Activated gamma-delta T cell treated with Interleukin-2 at 50 U/mL for 16 hours (primary cell): Measurements from ENCODE around the gene DPYD.

Experiments used
- DNase-seq: peaks from one replicate; pipeline ENCODE4 v3.0.0-alpha.2; 2020

The DPYD gene

GRCh38 chr1:97073936-97074335, 846.9 kb downstream of the DPYD start:
- DNase-seq = no peak

- DNase-seq = no peak
Observed at GRCh38 chr1:97073169-97073568, 847.7 kb downstream of the DPYD start.

DNA sequence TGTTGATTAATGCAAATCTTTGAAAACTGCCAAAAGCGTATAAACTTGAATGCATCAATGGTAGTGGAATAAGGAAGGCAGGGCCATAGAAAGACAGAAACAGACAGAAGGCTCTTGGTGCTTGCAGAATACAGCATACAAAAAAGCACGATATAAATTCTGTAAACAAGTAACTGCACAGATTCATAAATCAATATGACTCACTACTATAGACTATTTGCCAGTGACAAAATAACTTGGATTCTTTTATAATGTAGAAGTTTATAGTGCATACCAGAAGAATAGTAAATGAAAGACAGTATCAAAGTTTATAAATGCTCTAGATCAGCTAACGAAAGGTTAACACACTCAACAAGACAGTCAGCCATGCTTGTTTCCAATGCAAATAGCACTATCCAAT, 849.7 kb downstream of the DPYD start:
- DNase-seq = no peak

DNA sequence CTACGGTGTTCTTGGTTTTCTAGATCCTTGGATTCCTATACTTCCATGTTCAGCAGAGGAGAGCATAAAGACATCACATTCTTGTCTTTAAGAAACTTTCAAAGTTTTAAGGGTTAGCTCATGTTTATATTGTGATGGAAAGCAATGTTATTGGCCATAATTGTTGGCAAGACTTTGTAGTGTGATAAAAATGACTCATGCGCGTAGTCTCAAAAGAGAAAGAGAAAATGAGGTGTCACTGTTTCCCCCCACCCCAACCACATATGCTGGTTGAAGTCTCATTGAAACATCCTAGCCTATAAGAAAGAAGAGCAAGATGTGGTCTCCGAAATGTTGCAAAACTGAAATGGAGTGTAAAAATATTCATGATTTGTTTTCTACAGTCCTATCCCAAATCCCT, 850.5 kb downstream of the DPYD start:
- DNase-seq = no peak

- no peak for DNase-seq
Observed at GRCh38 chr1:97069312-97069711, 851.5 kb downstream of the DPYD start.

DNA sequence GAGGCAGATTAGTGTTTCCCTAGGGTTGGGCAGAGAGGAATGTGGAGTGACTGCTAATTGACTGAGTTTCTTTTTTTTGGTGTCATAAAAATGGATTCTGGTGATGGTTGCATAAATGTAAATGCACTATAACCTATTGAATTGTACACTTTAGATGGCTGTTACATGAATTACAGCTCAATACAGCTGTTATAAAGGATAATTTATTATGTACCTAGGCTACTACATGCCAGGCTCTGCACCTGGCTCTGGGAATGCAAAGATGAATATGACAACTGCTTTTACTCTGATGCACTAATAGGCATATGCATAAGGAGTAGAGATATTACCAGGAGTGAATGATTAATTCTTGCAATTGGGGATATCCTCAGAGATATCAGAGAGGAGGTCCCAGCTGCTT, 854.0 kb downstream of the DPYD start:
- DNase-seq = no peak

DNA sequence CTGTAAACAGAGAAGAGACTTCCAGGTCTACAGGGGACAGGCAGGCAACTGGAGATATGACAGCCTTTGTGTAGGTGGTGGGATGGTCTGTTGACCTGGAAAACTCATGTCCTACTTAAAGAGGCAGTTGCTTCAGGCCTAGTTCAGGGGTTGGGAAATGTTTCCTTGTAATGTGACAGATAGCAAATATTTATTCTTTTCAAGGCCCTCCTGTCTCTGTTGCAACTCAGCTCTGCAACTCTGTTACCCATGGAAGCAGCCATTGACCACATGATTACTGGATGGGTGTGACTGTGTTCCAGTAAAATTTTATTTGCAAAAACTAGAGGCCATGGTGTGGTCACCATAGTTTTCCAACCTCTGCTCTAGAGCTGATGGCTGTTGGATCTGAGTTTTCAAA, 857.3 kb downstream of the DPYD start:
- DNase-seq = no peak

- no peak for DNase-seq
Observed at GRCh38 chr1:97061604-97062003, 859.2 kb downstream of the DPYD start.

- DNase-seq = no peak
Observed at GRCh38 chr1:97056386-97056785, 864.4 kb downstream of the DPYD start.

DNA sequence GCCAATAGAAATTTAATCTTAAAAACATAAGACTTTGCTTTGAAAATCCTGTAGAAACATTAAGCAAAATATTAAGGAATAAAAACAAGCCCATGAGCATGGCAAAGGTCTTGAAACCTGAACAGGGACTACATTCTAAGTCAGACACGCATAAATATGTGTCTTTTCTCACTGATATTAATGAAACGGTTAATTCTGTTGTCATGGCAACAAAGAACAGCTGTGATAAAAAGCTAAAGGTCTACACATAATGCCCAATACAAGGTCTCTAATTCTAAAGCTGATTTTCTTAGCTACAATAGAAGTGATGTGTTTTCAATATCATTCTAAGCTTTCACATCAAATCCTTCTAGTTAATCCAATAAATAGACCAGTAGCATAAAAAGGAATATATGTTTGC, 867.6 kb downstream of the DPYD start:
- DNase-seq = no peak

- DNase-seq = no peak
Observed at GRCh38 chr1:97051823-97052222, 869.0 kb downstream of the DPYD start.

DNA sequence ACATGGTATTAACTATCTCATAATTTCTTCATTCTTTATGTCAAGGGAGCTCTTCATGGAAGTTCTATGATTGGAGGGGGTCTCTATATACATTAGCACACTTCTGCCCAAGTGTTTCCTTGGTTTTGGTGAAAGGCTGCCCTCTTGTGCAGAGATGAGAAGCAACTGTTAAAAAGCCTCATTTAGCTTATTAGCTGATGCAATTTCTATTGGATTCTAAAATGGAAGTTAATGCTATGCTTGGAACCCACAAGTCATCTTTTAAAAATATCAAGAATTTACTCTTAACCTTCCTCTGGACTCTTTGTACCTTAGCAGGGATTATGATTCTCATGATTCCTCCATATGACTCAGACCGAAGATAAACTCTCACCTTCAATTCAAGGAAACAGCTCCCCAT, 870.3 kb downstream of the DPYD start:
- no peak for DNase-seq

GRCh38 chr1:97047421-97047793, 873.4 kb downstream of the DPYD start:
- DNase-seq = no peak

DNA sequence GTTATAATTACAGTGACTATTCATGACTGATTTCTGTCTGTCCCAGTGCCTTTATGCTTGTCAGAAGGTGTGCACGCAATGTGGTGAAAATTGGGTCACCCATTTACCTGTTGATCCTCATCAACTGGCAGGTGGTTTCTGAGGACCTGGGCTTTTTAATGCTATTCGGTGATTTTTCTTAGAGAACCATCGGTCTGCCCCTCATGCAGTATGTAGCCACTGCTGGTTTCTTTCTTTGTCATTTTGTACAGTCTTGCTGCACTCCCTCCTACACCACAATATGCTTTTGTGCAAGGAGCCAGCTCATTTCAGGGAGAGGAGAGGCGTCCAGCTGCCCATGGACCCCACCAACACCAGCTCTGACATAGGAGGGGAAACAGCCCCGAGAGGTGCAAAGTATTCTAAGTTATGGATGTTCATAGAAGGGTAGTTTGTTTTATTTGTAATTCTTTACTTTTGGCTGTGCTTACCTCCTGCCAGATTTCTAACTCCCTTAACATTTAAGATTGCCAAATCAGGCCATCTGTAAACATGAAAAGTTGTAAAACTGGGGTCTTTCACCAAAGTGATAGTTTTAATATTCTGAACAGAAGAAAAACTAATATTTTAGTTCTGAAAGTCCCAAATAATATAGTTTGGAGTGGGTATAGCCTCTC, 873.9 kb downstream of the DPYD start:
- no peak for DNase-seq

- no peak for DNase-seq
Observed at GRCh38 chr1:97044159-97044760, 876.6 kb downstream of the DPYD start.

DNA sequence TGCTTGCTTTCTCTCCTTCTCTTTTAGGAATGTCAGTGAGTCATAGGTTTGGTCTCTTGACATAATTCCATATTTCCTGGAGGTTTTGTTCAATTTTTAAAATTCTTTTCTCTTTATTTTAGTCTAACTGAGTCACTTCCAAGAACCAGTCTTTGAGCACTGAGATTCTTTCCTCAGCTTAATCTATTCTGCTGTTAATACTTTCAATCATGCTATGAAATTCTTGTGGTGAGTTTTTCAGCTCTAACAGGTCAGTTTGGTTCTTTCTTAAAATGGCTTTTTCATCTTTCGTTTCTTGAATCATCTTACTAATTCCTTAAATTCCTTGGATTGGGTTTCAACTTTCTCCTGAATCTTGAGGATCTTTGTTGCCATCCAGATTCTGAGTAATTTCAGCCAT, 878.3 kb downstream of the DPYD start:
- no peak for DNase-seq

- no peak for DNase-seq
Observed at GRCh38 chr1:97041026-97041425, 879.8 kb downstream of the DPYD start.

DNA sequence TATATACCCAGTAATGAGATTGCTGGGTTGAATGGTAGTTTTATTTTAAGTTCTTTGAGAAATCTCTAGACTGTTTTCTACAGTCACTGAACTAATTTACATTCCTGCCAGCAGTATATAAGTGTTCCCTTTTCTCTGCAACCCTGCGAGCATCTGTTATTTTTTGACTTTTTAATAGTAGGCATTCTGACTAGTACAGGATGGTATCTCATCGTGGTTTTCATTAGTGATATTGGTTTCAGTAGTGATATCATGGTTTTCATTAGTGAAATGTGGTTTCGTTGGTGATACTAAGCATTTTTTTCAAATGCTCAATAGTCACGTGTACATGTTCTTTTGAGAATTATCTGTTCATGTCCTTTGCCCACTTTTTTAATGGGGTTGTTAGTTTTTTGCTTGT, 882.4 kb downstream of the DPYD start:
- no peak for DNase-seq

GRCh38 chr1:97034651-97035050, 886.2 kb downstream of the DPYD start:
- DNase-seq = no peak

- no peak for DNase-seq
Observed at GRCh38 chr1:97033949-97034348, 886.9 kb downstream of the DPYD start.
